Retinal pigment epithelial cell (primary cell): Measurements from ENCODE around the gene RUSC1.
A peak's percentile ranks its signal among the peaks of the same experiment; 100 is the strongest.

Experiments
- DNase-seq: peaks from one replicate; pipeline ENCODE4 v3.0.0-alpha.2; 2010; ENCODE audit warnings: low read depth
- H3K4me3 ChIP-seq: 2 replicates; pipeline ENCODE4 v1.5.1; 2011; ENCODE audit warnings: mild to moderate bottlenecking, low read length, control low read depth, moderate library complexity
- TF ChIP-seq, protein P1 (sequence below): conservative IDR thresholded peaks from 2 replicates; pipeline ENCODE4 v1.5.1; 2011; ENCODE audit warnings: low read depth, low read length, control low read depth, inconsistent platforms

Gene RUSC1

GRCh38 chr1:155307247-155307740 lies 13.4 kb upstream of the RUSC1 start:
- DNase-seq: no peak
- TF ChIP-seq, protein P1, sequence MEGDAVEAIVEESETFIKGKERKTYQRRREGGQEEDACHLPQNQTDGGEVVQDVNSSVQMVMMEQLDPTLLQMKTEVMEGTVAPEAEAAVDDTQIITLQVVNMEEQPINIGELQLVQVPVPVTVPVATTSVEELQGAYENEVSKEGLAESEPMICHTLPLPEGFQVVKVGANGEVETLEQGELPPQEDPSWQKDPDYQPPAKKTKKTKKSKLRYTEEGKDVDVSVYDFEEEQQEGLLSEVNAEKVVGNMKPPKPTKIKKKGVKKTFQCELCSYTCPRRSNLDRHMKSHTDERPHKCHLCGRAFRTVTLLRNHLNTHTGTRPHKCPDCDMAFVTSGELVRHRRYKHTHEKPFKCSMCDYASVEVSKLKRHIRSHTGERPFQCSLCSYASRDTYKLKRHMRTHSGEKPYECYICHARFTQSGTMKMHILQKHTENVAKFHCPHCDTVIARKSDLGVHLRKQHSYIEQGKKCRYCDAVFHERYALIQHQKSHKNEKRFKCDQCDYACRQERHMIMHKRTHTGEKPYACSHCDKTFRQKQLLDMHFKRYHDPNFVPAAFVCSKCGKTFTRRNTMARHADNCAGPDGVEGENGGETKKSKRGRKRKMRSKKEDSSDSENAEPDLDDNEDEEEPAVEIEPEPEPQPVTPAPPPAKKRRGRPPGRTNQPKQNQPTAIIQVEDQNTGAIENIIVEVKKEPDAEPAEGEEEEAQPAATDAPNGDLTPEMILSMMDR: peak; percentile 46
- no peak overlapping the region for H3K4me3 ChIP-seq

GRCh38 chr1:155308493-155309422 lies 11.9 kb upstream of the RUSC1 start, which contains the start of gene FDPS:
Gene FDPS (plus strand): TSS chr1:155308866. CDS start chr1:155309790, 924 bp downstream.
- H3K4me3 ChIP-seq: peak within 1 kb of the TSS; percentile 80
- peak; percentile 97 for DNase-seq
- TF ChIP-seq, protein P1: no peak

- TF ChIP-seq, protein P1: no peak
- peak overlapping the region; percentile 80 for H3K4me3 ChIP-seq
- DNase-seq: no peak
Observed at GRCh38 chr1:155309423-155310021, 11.2 kb upstream of the RUSC1 start.

DNA sequence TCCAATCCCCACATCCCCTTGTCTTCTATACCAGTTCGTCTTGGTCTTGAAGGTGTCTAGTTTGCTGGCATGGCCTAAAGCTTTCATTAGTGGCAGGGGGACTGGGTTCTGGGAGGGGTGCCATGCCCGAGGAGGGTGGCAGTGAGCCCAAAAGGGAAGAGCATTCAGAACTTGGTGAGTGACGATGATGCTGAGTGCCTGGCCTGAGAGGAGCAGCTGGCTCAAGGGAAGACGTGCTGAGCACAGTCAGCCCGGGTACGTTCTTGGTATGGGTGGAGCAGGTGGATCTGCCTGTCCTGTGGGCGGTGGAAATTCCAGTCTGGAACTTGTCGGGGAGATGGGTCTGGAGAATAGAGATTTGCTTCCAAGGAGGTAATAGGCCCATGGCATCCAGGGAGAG lies 7.4 kb upstream of the RUSC1 start:
- H3K4me3 ChIP-seq: no peak overlapping the region
- TF ChIP-seq, protein P1: no peak
- no peak for DNase-seq

DNA sequence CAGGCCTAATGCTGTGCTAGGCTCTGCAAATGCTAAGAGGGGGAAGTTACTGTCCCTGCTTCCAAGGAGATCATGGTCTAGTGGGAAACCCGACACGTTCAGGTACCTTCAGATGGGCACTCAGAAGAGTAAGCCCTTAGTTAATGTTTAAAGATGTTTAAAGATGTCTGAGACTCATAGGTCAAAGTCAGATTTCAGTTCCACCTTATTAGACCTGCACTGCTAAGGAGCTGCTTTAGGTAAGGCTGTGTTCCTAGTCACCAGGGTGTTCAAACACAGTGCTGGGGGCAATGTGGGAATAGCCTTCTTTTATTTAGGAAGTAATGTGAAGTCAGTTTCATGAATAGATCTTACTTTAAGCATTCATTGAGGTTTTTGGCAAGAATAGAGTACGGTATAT lies 3.8 kb upstream of the RUSC1 start:
- no peak for DNase-seq
- TF ChIP-seq, protein P1: no peak
- H3K4me3 ChIP-seq: no peak overlapping the region

GRCh38 chr1:155318082-155318481 lies 2.6 kb upstream of the RUSC1 start:
- no peak overlapping the region for H3K4me3 ChIP-seq
- DNase-seq: no peak
- TF ChIP-seq, protein P1: no peak
